HUES64 (cell line): ENCODE data around the gene POLR3K.

Experiments used
- H3K27ac ChIP-seq: 2 replicates; pipeline ENCODE4 v1.7.0; 2013; ENCODE audit warnings: low read depth, low read length, inconsistent platforms
- H3K27me3 ChIP-seq: 2 replicates; pipeline ENCODE4 v1.6.1; 2013; ENCODE audit warnings: mild to moderate bottlenecking, low read length; ENCODE audit not compliant: insufficient read depth
- H3K36me3 ChIP-seq: 2 replicates; pipeline ENCODE4 v1.6.1; 2013; ENCODE audit warnings: mild to moderate bottlenecking, low read length; ENCODE audit not compliant: insufficient read depth
- H3K4me1 ChIP-seq: 2 replicates; pipeline ENCODE4 v1.6.1; 2013; ENCODE audit warnings: mild to moderate bottlenecking, low read length, moderate library complexity; ENCODE audit not compliant: insufficient read depth
- H3K4me3 ChIP-seq: 2 replicates; pipeline ENCODE4 v1.5.1; 2013; ENCODE audit warnings: mild to moderate bottlenecking, low read length, moderate library complexity
- H3K9ac ChIP-seq: 2 replicates; pipeline ENCODE4 v1.6.1; 2013; ENCODE audit warnings: mild to moderate bottlenecking, low read depth, low read length
- H3K9me3 ChIP-seq: 2 replicates; pipeline ENCODE4 v1.6.1; 2013; ENCODE audit warnings: low read depth, low read length; ENCODE audit not compliant: insufficient read depth
- WGBS: fragments of 150-250, 120-280 bp; methylation state at CpG from one replicate; pipeline ENCODE4 v1.1.7; 2013; ENCODE audit warnings: missing lambda C conversion rate; 5-methylcytosine and 5-hydroxymethylcytosine counted together

POLR3K gene

DNA sequence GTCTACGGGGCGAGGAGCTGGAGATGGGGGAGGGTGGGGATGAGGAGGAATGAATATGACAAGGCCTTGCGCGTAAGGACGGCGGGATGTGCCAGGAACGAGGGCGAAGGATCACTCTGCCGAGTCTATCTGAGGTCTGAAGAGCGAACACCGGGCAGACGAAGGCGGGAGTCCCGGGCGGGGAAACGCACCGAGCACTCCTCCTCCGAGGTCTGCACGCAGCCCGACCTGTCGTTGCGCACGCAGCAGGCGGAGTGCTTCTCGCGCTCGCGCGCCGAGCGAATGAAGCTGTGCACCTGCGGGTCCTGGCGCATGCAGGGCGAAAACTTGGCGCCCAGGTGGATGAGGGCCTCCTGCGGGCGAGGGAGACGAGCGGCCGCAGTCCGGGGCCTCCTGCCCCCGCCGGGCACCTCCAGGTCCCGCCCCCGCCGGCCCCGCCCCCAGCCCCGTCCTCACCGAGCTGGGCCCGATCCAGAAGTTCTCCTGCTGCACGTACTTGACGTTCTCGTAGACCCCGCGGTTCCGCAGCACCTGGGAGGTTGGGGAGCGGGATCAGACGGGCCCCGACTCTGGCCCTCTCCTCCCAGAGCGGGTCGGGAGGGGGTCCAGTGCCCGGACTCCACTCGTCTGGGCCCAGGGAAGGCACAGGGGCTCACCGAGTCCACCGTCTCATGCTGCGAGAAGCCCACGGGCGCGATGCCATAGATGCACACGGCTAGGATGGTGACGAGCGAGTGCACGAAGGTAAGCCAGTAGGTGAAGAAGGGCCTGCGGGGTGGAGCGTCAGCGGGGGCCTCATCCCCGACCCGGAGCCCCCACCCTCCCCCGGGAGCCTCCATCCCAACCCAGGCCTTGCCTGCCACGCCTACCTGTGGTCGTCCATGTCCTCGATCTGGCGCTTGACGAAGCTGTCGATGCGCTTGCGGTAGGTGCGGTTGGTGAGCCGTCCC lies 7.8 kb upstream of the POLR3K start:
- no peak overlapping the region for H3K27ac ChIP-seq
- H3K4me1 ChIP-seq, result no peaks in the 10 kb centered on the region
- H3K9me3 ChIP-seq, result no peaks in the 10 kb centered on the region
- peaks cover 77% of the 10 kb centered on the region for H3K36me3 ChIP-seq
- WGBS, result 95% methylated on average over 89 of the region's 89 CpGs
- H3K27me3 ChIP-seq, result no peaks in the 10 kb centered on the region
- no peak overlapping the region for H3K4me3 ChIP-seq
- no peak overlapping the region for H3K9ac ChIP-seq

DNA sequence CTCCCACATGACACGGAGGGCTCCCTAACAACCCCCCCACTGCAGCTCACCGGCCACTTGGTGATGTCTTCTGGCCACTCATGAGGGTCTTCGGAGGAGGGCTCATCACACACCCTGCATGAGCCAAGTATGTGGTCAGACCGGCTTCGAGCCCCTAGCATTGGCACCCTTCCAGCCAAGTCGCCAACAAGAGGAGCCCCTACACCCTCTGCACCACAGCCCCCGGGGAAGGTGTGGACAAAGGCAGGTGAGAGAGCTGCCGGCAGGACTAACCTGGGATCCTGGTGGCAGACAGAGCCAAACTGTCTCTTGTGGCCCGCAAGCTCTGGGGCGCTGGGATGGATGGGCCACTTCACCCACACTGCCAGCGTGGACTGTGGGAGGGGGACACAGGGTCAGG lies 6.8 kb upstream of the POLR3K start:
- WGBS, result 95% methylated on average over 11 of the region's 11 CpGs
- Histone ChIP-seq H3K9ac (no peak overlapping the region), H3K4me3 (no peak overlapping the region), H3K27me3 (no peaks in the 10 kb centered on the region), H3K36me3 (peaks cover 87% of the 10 kb centered on the region), H3K27ac (no peak overlapping the region), H3K9me3 (no peaks in the 10 kb centered on the region), H3K4me1 (no peaks in the 10 kb centered on the region)

DNA sequence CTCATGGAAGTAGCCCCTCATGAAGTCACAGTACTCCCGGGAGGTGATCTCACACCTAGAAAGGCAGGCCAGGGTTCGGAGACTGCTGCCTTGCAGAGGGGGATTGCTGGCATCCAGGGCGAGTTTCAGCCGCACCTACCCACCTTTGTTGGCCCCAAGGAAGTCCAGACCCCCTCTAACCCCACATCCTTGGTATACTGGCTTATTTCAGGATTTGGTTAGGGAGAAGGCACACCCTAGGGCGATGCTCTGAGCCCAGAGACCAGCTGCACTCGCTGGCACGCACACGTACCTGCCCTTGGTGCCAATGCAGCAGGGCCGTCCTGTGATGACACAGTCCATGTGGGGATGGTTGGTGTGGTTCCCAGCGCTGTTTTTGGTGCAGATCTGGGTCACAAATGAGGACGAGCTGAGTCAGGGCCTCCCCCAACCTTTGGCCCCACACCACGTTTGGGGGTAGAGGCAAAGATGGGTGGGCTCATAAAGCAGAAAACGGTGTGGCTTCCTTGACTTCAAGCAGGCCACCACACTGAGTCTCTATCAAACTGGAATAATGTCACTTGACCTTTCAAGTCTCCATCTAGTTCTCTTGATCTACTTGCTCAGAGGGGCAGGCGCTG lies 6.1 kb upstream of the POLR3K start:
- Histone ChIP-seq H3K27ac (no peak overlapping the region), H3K36me3 (peaks cover 86% of the 10 kb centered on the region), H3K27me3 (no peaks in the 10 kb centered on the region), H3K4me1 (no peaks in the 10 kb centered on the region), H3K9me3 (no peaks in the 10 kb centered on the region), H3K9ac (no peak overlapping the region), H3K4me3 (no peak overlapping the region)
- 94% methylated on average over 14 of the region's 14 CpGs for WGBS

- no peak overlapping the region for H3K4me3 ChIP-seq
- no peaks in the 10 kb centered on the region for H3K27me3 ChIP-seq
- H3K36me3 ChIP-seq, result peaks cover 78% of the 10 kb centered on the region
- 95% methylated on average over 29 of the region's 29 CpGs for WGBS
- H3K27ac ChIP-seq, result no peak overlapping the region
- no peaks in the 10 kb centered on the region for H3K4me1 ChIP-seq
- no peaks in the 10 kb centered on the region for H3K9me3 ChIP-seq
- no peak overlapping the region for H3K9ac ChIP-seq
Measured at GRCh38 chr16:58491-59439, 5.4 kb upstream of the POLR3K start.

DNA sequence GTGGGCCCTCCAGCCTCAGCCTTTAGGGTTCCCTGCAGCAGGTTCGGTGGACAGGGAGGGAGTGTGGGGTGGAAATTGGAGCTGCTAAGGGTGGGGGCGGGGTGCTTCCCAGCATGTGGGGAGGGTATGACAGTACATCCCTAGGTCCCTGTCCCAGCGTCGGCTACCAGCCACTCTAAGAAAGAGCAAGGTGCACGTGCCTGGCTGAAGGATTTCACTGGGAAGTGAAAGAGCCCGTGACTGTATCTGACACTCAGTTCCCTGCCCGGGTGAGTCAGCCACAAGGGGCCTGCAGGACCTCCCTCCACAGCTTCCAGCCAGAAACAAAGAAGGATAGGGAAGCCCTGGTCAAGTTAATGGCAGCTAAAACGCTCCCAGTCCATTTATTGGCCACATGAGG lies 4.3 kb upstream of the POLR3K start:
- no peak overlapping the region for H3K9ac ChIP-seq
- H3K4me1 ChIP-seq, result no peaks in the 10 kb centered on the region
- no peak overlapping the region for H3K4me3 ChIP-seq
- no peaks in the 10 kb centered on the region for H3K27me3 ChIP-seq
- WGBS, result 91% methylated on average over 8 of the region's 8 CpGs
- H3K9me3 ChIP-seq, result no peaks in the 10 kb centered on the region
- H3K36me3 ChIP-seq, result peaks cover 69% of the 10 kb centered on the region
- no peak overlapping the region for H3K27ac ChIP-seq

GRCh38 chr16:56231-56927 lies 3.0 kb upstream of the POLR3K start:
- Histone ChIP-seq H3K4me3 (no peak overlapping the region), H3K36me3 (peaks cover 64% of the 10 kb centered on the region), H3K27me3 (no peaks in the 10 kb centered on the region), H3K9ac (no peak overlapping the region), H3K4me1 (no peaks in the 10 kb centered on the region), H3K9me3 (no peaks in the 10 kb centered on the region), H3K27ac (no peak overlapping the region)
- 96% methylated on average over 17 of the region's 17 CpGs for WGBS

- WGBS, result 95% methylated on average over 11 of the region's 11 CpGs
- H3K9me3 ChIP-seq, result no peaks in the 10 kb centered on the region
- H3K9ac ChIP-seq, result no peak overlapping the region
- H3K27me3 ChIP-seq, result no peaks in the 10 kb centered on the region
- H3K36me3 ChIP-seq, result peaks cover 65% of the 10 kb centered on the region
- no peaks in the 10 kb centered on the region for H3K4me1 ChIP-seq
- H3K27ac ChIP-seq, result no peak overlapping the region
- H3K4me3 ChIP-seq, result no peak overlapping the region
Measured at GRCh38 chr16:55571-56136, 2.2 kb upstream of the POLR3K start.

- H3K9me3 ChIP-seq, result no peaks in the 10 kb centered on the region
- WGBS, result 88% methylated on average over 12 of the region's 12 CpGs
- H3K36me3 ChIP-seq, result peaks cover 61% of the 10 kb centered on the region
- H3K4me3 ChIP-seq, result peak overlapping the region; percentile 92
- H3K27me3 ChIP-seq, result no peaks in the 10 kb centered on the region
- H3K4me1 ChIP-seq, result no peaks in the 10 kb centered on the region
- no peak overlapping the region; the same call in 1 of the 2 replicates for H3K27ac ChIP-seq
- H3K9ac ChIP-seq, result peak overlapping the region; percentile 85
Measured at GRCh38 chr16:54237-54581, 801 bp upstream of the POLR3K start.

GRCh38 chr16:50769-51591 lies 2.4 kb downstream of the POLR3K start:
- Histone ChIP-seq H3K9ac (no peak overlapping the region), H3K27ac (no peak overlapping the region), H3K36me3 (peaks cover 51% of the 10 kb centered on the region)

DNA sequence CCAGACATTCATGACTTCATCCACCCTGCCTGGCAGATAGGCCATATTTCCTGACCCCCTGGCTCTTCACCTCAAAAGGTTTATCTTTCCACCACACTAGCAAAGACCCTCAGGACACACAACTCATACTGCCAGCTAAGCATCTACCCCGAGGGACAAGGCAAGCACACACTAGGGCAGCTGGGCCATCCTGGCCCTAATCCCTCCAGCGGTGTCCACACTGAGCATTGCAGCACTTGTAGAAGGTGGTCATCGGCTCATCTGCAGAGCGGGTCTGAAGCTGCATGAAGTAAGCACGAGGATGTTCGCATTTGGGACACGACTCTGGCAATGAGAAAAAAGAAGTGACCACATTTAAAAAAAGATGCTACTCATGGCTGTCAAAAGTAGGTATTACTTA lies 6.2 kb downstream of the POLR3K start:
- Histone ChIP-seq H3K9ac (no peak overlapping the region), H3K27ac (no peak overlapping the region), H3K4me1 (no peaks in the 10 kb centered on the region), H3K36me3 (peaks cover 75% of the 10 kb centered on the region), H3K9me3 (peaks cover 8% of the 10 kb centered on the region), H3K27me3 (no peaks in the 10 kb centered on the region), H3K4me3 (no peak overlapping the region)
- 93% methylated on average over 7 of the region's 7 CpGs for WGBS

More at GRCh38 chr16:50769-51591, 2.4 kb downstream of the POLR3K start:
- WGBS, result 90% methylated on average over 14 of the region's 15 CpGs
- H3K9me3 ChIP-seq, result no peaks in the 10 kb centered on the region
- no peaks in the 10 kb centered on the region for H3K27me3 ChIP-seq
- no peaks in the 10 kb centered on the region for H3K4me1 ChIP-seq
- no peak overlapping the region; the same call in 1 of the 2 replicates for H3K4me3 ChIP-seq
